ENCODE results near the gene ELK3.

Gene ELK3

GRCh38 chr12:96256672-96257361 is 62.6 kb downstream of the ELK3 start:
- no peak for DNase-seq (ENCODE audit: low read depth, low spot score)

- no peak for DNase-seq (ENCODE audit: low read depth, low spot score)
Observed at GRCh38 chr12:96257550-96258103, 63.5 kb downstream of the ELK3 start.

- no peak for DNase-seq (ENCODE audit: low read depth, low spot score)
Observed at GRCh38 chr12:96258104-96258961, 64.2 kb downstream of the ELK3 start.

GRCh38 chr12:96260231-96260630 is 66.1 kb downstream of the ELK3 start:
- DNase-seq (ENCODE audit: low read depth, low spot score) = no peak

- DNase-seq (ENCODE audit: low read depth, low spot score) = no peak
Observed at GRCh38 chr12:96260644-96261043, 66.5 kb downstream of the ELK3 start.

GRCh38 chr12:96261557-96261956 is 67.4 kb downstream of the ELK3 start:
- no peak for DNase-seq (ENCODE audit: low read depth, low spot score)

- no peak for DNase-seq (ENCODE audit: low read depth, low spot score)
Observed at GRCh38 chr12:96263449-96263902, 69.3 kb downstream of the ELK3 start.

- DNase-seq (ENCODE audit: low read depth, low spot score) = no peak
Observed at GRCh38 chr12:96265400-96265799, 71.2 kb downstream of the ELK3 start.

GRCh38 chr12:96265836-96266235 is 71.7 kb downstream of the ELK3 start:
- no peak for DNase-seq (ENCODE audit: low read depth, low spot score)

GRCh38 chr12:96266238-96266637 is 72.1 kb downstream of the ELK3 start:
- DNase-seq (ENCODE audit: low read depth, low spot score) = no peak

- DNase-seq (ENCODE audit: low read depth, low spot score) = no peak
Observed at GRCh38 chr12:96271469-96272199, 77.5 kb downstream of the ELK3 start.

- DNase-seq (ENCODE audit: low read depth, low spot score) = no peak
Observed at GRCh38 chr12:96274331-96274730, 80.2 kb downstream of the ELK3 start.

- DNase-seq (ENCODE audit: low read depth, low spot score) = no peak
Observed at GRCh38 chr12:96285158-96285557, 91.0 kb downstream of the ELK3 start.

GRCh38 chr12:96289067-96289466 is 94.9 kb downstream of the ELK3 start:
- DNase-seq (ENCODE audit: low read depth, low spot score) = no peak

- DNase-seq (ENCODE audit: low read depth, low spot score) = no peak
Observed at GRCh38 chr12:96293093-96293492, 98.9 kb downstream of the ELK3 start.

GRCh38 chr12:96294831-96295230 is 100.7 kb downstream of the ELK3 start:
- DNase-seq (ENCODE audit: low read depth, low spot score) = no peak

- no peak for DNase-seq (ENCODE audit: low read depth, low spot score)
Observed at GRCh38 chr12:96295532-96296160, 101.5 kb downstream of the ELK3 start.

- DNase-seq (ENCODE audit: low read depth, low spot score) = no peak
Observed at GRCh38 chr12:96297504-96297903, 103.3 kb downstream of the ELK3 start.

GRCh38 chr12:96300064-96300463 is 105.9 kb downstream of the ELK3 start:
- no peak for DNase-seq (ENCODE audit: low read depth, low spot score)

- no peak for DNase-seq (ENCODE audit: low read depth, low spot score)
Observed at GRCh38 chr12:96301732-96302131, 107.6 kb downstream of the ELK3 start.

GRCh38 chr12:96302687-96303310 is 108.6 kb downstream of the ELK3 start:
- DNase-seq (ENCODE audit: low read depth, low spot score) = no peak
